Mesendoderm (in vitro differentiated cells): ENCODE data around the gene FEM1A. TPM values are rescaled to one million over a fixed set of nuclear protein-coding genes. Genes with fewer than 3 reads are reported as not detected.

ENCODE experiments used
- DNase-seq: peaks from one replicate; pipeline ENCODE4 v3.0.0; 2013
- H2AK5ac ChIP-seq: 2 replicates; pipeline ENCODE4 v1.6.1; 2013; ENCODE audit warnings: low read length, inconsistent platforms
- H2BK120ac ChIP-seq: 2 replicates; pipeline ENCODE4 v1.6.1; 2013; ENCODE audit warnings: low read depth, mild to moderate bottlenecking, low read length, moderate library complexity, mixed read lengths
- H2BK15ac ChIP-seq: replicated peaks from 2 replicates; pipeline ENCODE4 v1.6.1; 2013; ENCODE audit warnings: low read depth, mild to moderate bottlenecking, moderate library complexity
- H2BK5ac ChIP-seq: 2 replicates; pipeline ENCODE4 v1.6.1; 2013; ENCODE audit warnings: low read length, inconsistent platforms
- H3K18ac ChIP-seq: 2 replicates; pipeline ENCODE4 v1.6.1; 2013; ENCODE audit warnings: mild to moderate bottlenecking, low read length, mixed read lengths
- H3K23ac ChIP-seq: one replicate; pipeline ENCODE4 v1.6.1; 2013; ENCODE audit warnings: low read length
- H3K27ac ChIP-seq: 2 replicates; pipeline ENCODE4 v1.5.1; 2013; ENCODE audit warnings: low read depth, mild to moderate bottlenecking, inconsistent platforms, low read length, moderate library complexity
- H3K27me3 ChIP-seq: 2 replicates; pipeline ENCODE4 v1.6.1; 2013; ENCODE audit warnings: low read length, control low read depth, mild to moderate bottlenecking, inconsistent platforms; ENCODE audit not compliant: insufficient read depth, poor library complexity
- H3K36me3 ChIP-seq: 2 replicates; pipeline ENCODE4 v1.6.1; 2013; ENCODE audit warnings: low read length, inconsistent platforms; ENCODE audit not compliant: control insufficient read depth, insufficient read depth
- H3K4ac ChIP-seq: one replicate; pipeline ENCODE4 v1.6.1; 2013; ENCODE audit warnings: low read depth, mild to moderate bottlenecking, low read length, moderate library complexity
- H3K4me1 ChIP-seq: 2 replicates; pipeline ENCODE4 v1.6.1; 2013; ENCODE audit warnings: low read depth, low read length, inconsistent platforms; ENCODE audit not compliant: control insufficient read depth
- H3K4me2 ChIP-seq: 2 replicates; pipeline ENCODE4 v1.6.1; 2013; ENCODE audit warnings: low read length
- H3K4me3 ChIP-seq: 2 replicates; pipeline ENCODE4 v1.5.1; 2013; ENCODE audit warnings: mild to moderate bottlenecking, low read length
- H3K56ac ChIP-seq: one replicate; pipeline ENCODE4 v1.6.1; 2013; ENCODE audit warnings: low read length
- H3K79me1 ChIP-seq: 2 replicates; pipeline ENCODE4 v1.6.1; 2013; ENCODE audit warnings: low read length, inconsistent platforms
- H3K79me2 ChIP-seq: 2 replicates; pipeline ENCODE4 v1.6.1; 2013; ENCODE audit warnings: mild to moderate bottlenecking, low read length; ENCODE audit not compliant: control insufficient read depth, insufficient read depth
- H3K9ac ChIP-seq: 2 replicates; pipeline ENCODE4 v1.6.1; 2013; ENCODE audit warnings: low read length, inconsistent platforms
- H4K5ac ChIP-seq: one replicate; pipeline ENCODE4 v1.6.1; 2013; ENCODE audit warnings: low read length
- H4K8ac ChIP-seq: one replicate; pipeline ENCODE4 v1.6.1; 2013; ENCODE audit warnings: low read depth, mild to moderate bottlenecking, control low read depth, low read length, moderate library complexity
- WGBS: extraction: QIAGEN DNeasy Blood & Tissue Kit; methylation state at CpG from one replicate; pipeline ENCODE4 v1.1.7; 2013; ENCODE audit warnings: low lambda C conversion rate, missing lambda C conversion rate; ENCODE audit not compliant: insufficient coverage; ENCODE audit errors: extremely low coverage; 5-methylcytosine and 5-hydroxymethylcytosine counted together
- small RNA-seq: library from polyadenylated mRNA; stranded (forward); fragments of <200 nt; extraction: miRNeasy Mini kit (QIAGEN cat#:217004); gene quantifications from one replicate; pipeline ENCODE3, GENCODE V24; 2013; ENCODE audit not compliant: insufficient read depth

FEM1A gene

GRCh38 chr19:4847190-4847973, 55.8 kb downstream of the FEM1A start:
- no peaks in the 10 kb centered on the region for H3K27me3 ChIP-seq
- H4K8ac ChIP-seq = no peak overlapping the region
- no peak overlapping the region for H3K4ac ChIP-seq
- no peak overlapping the region for H3K23ac ChIP-seq
- H2BK5ac ChIP-seq = no peak overlapping the region
- H3K79me1 ChIP-seq = no peaks in the 10 kb centered on the region
- no peak overlapping the region for H3K18ac ChIP-seq
- H3K27ac ChIP-seq = no peak overlapping the region
- no peak for DNase-seq
- no peak overlapping the region for H2AK5ac ChIP-seq
- no peak overlapping the region for H2BK120ac ChIP-seq
- H2BK15ac ChIP-seq = no peak overlapping the region
- no peaks in the 10 kb centered on the region for H3K4me1 ChIP-seq
- no peak overlapping the region for H3K56ac ChIP-seq
- H3K79me2 ChIP-seq = no peaks in the 10 kb centered on the region
- WGBS = no CpG with 5 or more reads among the region's 23 CpGs
- no peak overlapping the region for H4K5ac ChIP-seq
- peaks cover 4% of the 10 kb centered on the region for H3K36me3 ChIP-seq
- H3K4me3 ChIP-seq = no peak overlapping the region
- H3K4me2 ChIP-seq = no peak overlapping the region
- no peak overlapping the region for H3K9ac ChIP-seq

- Histone ChIP-seq H3K36me3 (peaks cover 4% of the 10 kb centered on the region), H3K79me1 (no peaks in the 10 kb centered on the region), H3K4me3 (no peak overlapping the region), H3K9ac (no peak overlapping the region), H3K4ac (no peak overlapping the region), H3K27ac (no peak overlapping the region), H3K23ac (no peak overlapping the region), H2BK120ac (no peak overlapping the region), H3K4me1 (no peaks in the 10 kb centered on the region), H3K4me2 (no peak overlapping the region), H2AK5ac (no peak overlapping the region), H4K5ac (no peak overlapping the region), H3K79me2 (no peaks in the 10 kb centered on the region), H3K27me3 (no peaks in the 10 kb centered on the region), H2BK15ac (no peak overlapping the region), H3K56ac (no peak overlapping the region), H2BK5ac (no peak overlapping the region), H3K18ac (no peak overlapping the region), H4K8ac (no peak overlapping the region)
- no peak for DNase-seq
- no CpG with 5 or more reads among the region's 7 CpGs for WGBS
Measured at GRCh38 chr19:4849019-4849418, 57.5 kb downstream of the FEM1A start.

Small RNA genes within 50 kb of the gene (small RNA-seq; reads per million reads assigned to genes)
- not detected for gene MIR7-3
